ENCODE measurements around the gene VMP1. TPM values are rescaled to one million over a fixed set of nuclear protein-coding genes. Genes with fewer than 3 reads are reported as not detected.
"Not testable (repeated sequence)": the region's sequence is repeated elsewhere in the genome, so short reads cannot be mapped to it uniquely, and the experiment has no call there.

VMP1 gene
- total and polyA plus RNA-seq, 4 donors, result 92.5 to 249 (median 157) TPM

GRCh38 chr17:59790910-59791309 is 83.5 kb downstream of the VMP1 start:
- no peak for DNase-seq
- Histone ChIP-seq H3K4me1 (ENCODE audit: control insufficient read depth in 5 of 5, insufficient read depth in 5 of 5, low read length in 5 of 5) (peaks cover 3 to 15% (median 11%) of the 10 kb centered on the region in 5 donors), H3K27ac (ENCODE audit: low read depth in 1 of 2, low read length in 1 of 2) (no peak overlapping the region), H3K36me3 (ENCODE audit: control insufficient read depth in 4 of 4, insufficient read depth in 4 of 4, low read length in 4 of 4) (no peaks in the 10 kb centered on the region), H3K9me3 (ENCODE audit: control insufficient read depth in 4 of 4, insufficient read depth in 3 of 4, low read length in 3 of 4) (no peaks in the 10 kb centered on the region), H3K27me3 (ENCODE audit: control insufficient read depth in 3 of 3, insufficient read depth in 3 of 3, low read length in 2 of 3) (no peaks in the 10 kb centered on the region), H3K9ac (ENCODE audit: insufficient read depth in 1 of 2, low read length in 2 of 2) (no peak overlapping the region), H3K4me3 (no peak overlapping the region)
- no peak for TF ChIP-seq CTCF (IDR thresholded peaks at IDR 0.05; ENCODE audit: control extremely low read depth, extremely low read depth)
- 29 to 68% methylated on average over 4 of the region's 4 CpGs for WGBS, 2 donors
- no peak for ATAC-seq (ENCODE audit: insufficient read depth, low FRiP score)

DNA sequence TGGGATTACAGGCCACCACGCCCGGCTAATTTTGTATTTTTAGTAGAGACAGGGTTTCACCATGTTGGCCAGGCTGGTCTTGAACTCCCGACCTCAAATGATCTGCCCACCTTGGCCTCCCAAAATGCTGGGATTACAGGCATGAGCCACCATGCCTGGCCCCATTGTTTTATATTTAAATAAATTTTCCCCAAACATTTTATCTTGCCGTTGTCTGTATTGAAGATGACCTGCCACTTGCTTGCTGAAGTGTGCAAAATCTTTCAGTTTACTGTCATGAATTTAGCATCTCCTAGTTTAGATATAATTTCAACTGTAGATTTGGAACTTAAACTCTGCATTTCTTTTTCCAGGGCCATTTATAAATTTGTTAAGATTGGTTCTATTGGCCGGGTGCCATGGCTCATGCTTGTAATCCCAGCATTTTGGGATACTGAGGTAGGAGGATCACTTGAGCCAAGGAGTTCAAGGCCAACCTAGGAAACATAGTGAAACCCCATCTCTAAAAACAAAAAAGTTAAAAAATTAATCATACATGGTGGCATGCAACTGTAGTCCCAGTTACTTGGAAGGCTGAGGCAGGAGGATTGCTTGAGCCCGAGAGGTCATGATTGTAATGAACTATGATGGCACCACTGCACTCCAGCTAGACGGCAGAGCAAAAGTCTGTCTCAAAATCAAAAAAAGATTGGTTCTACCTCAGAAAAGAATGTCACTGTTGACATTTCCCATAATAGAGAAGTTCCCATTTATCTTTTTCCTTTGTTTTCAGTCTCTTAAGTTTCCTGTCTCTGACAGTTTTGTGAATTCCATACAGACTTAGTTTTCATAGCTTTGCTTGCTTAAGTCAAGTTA is 84.4 kb downstream of the VMP1 start:
- DNase-seq (no peak), ATAC-seq (ENCODE audit: insufficient read depth, low FRiP score) (no peak)
- peaks cover 3 to 7% (median 6%) of the 10 kb centered on the region in 5 donors for H3K4me1 ChIP-seq (ENCODE audit: control insufficient read depth in 5 of 5, insufficient read depth in 5 of 5, low read length in 5 of 5)
- no peaks in the 10 kb centered on the region for H3K9me3 ChIP-seq (ENCODE audit: control insufficient read depth in 4 of 4, insufficient read depth in 3 of 4, low read length in 3 of 4)
- TF ChIP-seq CTCF (IDR thresholded peaks at IDR 0.05; ENCODE audit: control extremely low read depth, extremely low read depth), result no peak
- H3K9ac ChIP-seq (ENCODE audit: insufficient read depth in 1 of 2, low read length in 2 of 2), result no peak overlapping the region
- no peaks in the 10 kb centered on the region for H3K36me3 ChIP-seq (ENCODE audit: control insufficient read depth in 4 of 4, insufficient read depth in 4 of 4, low read length in 4 of 4)
- no peak overlapping the region for H3K27ac ChIP-seq (ENCODE audit: low read depth in 1 of 2, low read length in 1 of 2)
- no peaks in the 10 kb centered on the region for H3K27me3 ChIP-seq (ENCODE audit: control insufficient read depth in 3 of 3, insufficient read depth in 3 of 3, low read length in 2 of 3)
- 88 to 90% methylated on average over 7 of the region's 7 CpGs for WGBS, 2 donors
- no peak overlapping the region for H3K4me3 ChIP-seq

- H3K27me3 ChIP-seq (ENCODE audit: control insufficient read depth in 3 of 3, insufficient read depth in 3 of 3, low read length in 2 of 3); H3K4me3 ChIP-seq; H3K9ac ChIP-seq (ENCODE audit: insufficient read depth in 1 of 2, low read length in 2 of 2); DNase-seq; H3K36me3 ChIP-seq (ENCODE audit: control insufficient read depth in 4 of 4, insufficient read depth in 4 of 4, low read length in 4 of 4); H3K4me1 ChIP-seq (ENCODE audit: control insufficient read depth in 5 of 5, insufficient read depth in 5 of 5, low read length in 5 of 5); H3K27ac ChIP-seq (ENCODE audit: low read depth in 1 of 2, low read length in 1 of 2); ATAC-seq (ENCODE audit: insufficient read depth, low FRiP score); H3K9me3 ChIP-seq (ENCODE audit: control insufficient read depth in 4 of 4, insufficient read depth in 3 of 4, low read length in 3 of 4): not testable (repeated sequence)
- 95 to 96% methylated on average over 10 of the region's 10 CpGs for WGBS, 2 donors
Measured at GRCh38 chr17:59792458-59792823, 85.0 kb downstream of the VMP1 start.

GRCh38 chr17:59793205-59793604 is 85.8 kb downstream of the VMP1 start:
- Histone ChIP-seq H3K4me3 (no peak overlapping the region), H3K9me3 (ENCODE audit: control insufficient read depth in 4 of 4, insufficient read depth in 3 of 4, low read length in 3 of 4) (no peaks in the 10 kb centered on the region), H3K27ac (ENCODE audit: low read depth in 1 of 2, low read length in 1 of 2) (no peak overlapping the region), H3K27me3 (ENCODE audit: control insufficient read depth in 3 of 3, insufficient read depth in 3 of 3, low read length in 2 of 3) (no peaks in the 10 kb centered on the region), H3K4me1 (ENCODE audit: control insufficient read depth in 5 of 5, insufficient read depth in 5 of 5, low read length in 5 of 5) (peaks cover 0 to 2% (median 0%) of the 10 kb centered on the region in 5 donors), H3K9ac (ENCODE audit: insufficient read depth in 1 of 2, low read length in 2 of 2) (no peak overlapping the region), H3K36me3 (ENCODE audit: control insufficient read depth in 4 of 4, insufficient read depth in 4 of 4, low read length in 4 of 4) (no peaks in the 10 kb centered on the region)
- ATAC-seq (ENCODE audit: insufficient read depth, low FRiP score), result no peak
- WGBS, 2 donors, result 58% methylated on average over 6 of the region's 6 CpGs; no CpG with 5 or more reads in 1 of the 2 donors
- DNase-seq, result no peak
- no peak for TF ChIP-seq CTCF (IDR thresholded peaks at IDR 0.05; ENCODE audit: control extremely low read depth, extremely low read depth)

Measured in lung (tissue), 12 donors.